OCI-LY1 (cell line): Measurements from ENCODE around the gene ADAT2.

Experiments used
- EZH2 ChIP-seq: fragments of 200-600 bp; sonication (generic), shearing (Covaris generic); IDR thresholded peaks from 2 replicates; pipeline ENCODE4 v1.8.0; 2017; ENCODE audit warnings: borderline replicate concordance, mixed run types, mild to moderate bottlenecking, antibody characterized with exemption, low read length, moderate library complexity, mixed read lengths
- TF ChIP-seq, protein P1 (sequence below): fragments of 200-600 bp; sonication (generic), shearing (Covaris generic); IDR thresholded peaks from 2 replicates; pipeline ENCODE4 v1.5.1; 2017; ENCODE audit warnings: mild to moderate bottlenecking, antibody characterized with exemption, low read length, moderate library complexity, mixed read lengths

DNA sequence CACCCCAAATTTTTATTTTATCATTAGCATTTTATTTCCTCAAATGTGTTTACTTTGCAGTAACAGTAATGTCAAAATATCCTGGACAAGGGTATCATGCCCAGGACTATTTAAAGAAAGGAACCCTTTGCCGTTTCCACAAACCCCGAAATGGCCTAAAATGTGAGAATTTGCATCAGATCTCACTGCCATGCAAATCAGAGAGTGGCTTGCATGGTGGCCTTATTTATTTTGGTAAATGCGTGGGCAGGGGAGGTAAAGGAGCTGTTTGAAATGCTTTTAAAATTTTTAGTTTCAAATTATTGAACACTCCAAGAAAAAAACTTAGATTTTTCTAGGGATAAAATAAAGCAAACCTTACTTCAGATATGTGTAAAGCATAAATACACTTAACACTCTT is 43.8 kb downstream of the ADAT2 start:
- TF ChIP-seq, protein P1, sequence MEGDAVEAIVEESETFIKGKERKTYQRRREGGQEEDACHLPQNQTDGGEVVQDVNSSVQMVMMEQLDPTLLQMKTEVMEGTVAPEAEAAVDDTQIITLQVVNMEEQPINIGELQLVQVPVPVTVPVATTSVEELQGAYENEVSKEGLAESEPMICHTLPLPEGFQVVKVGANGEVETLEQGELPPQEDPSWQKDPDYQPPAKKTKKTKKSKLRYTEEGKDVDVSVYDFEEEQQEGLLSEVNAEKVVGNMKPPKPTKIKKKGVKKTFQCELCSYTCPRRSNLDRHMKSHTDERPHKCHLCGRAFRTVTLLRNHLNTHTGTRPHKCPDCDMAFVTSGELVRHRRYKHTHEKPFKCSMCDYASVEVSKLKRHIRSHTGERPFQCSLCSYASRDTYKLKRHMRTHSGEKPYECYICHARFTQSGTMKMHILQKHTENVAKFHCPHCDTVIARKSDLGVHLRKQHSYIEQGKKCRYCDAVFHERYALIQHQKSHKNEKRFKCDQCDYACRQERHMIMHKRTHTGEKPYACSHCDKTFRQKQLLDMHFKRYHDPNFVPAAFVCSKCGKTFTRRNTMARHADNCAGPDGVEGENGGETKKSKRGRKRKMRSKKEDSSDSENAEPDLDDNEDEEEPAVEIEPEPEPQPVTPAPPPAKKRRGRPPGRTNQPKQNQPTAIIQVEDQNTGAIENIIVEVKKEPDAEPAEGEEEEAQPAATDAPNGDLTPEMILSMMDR, result no peak
- TF ChIP-seq EZH2, result no peak
